Measurements from ENCODE around the gene KANTR. TPM values are rescaled to one million over a fixed set of nuclear protein-coding genes. Genes with fewer than 3 reads are reported as not detected.

Gene KANTR
- total RNA-seq, 1 experiment from 2014 or later = 7.5 TPM

DNA sequence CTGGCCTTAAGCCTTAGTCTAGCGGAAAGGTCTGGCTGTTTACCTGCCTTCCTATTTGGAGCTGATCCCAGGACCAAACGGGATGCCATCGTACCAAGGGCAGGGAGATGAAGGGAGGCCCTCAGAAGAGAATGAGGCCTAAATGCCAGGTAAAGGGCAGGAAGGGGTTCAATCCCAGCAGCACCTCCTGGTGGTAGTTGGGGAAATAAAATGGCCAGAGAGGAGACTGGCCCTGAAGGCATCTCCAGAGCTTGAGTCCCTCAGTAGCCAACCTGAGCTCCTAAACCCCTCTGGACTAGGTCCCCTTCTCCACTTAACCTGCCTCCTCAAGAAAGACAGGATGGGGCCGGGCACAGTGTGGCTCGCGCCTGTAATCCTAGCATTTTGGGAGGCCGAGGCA is 77.4 kb downstream of the KANTR start:
- H3K27me3 ChIP-seq (ENCODE audit: insufficient read depth, low read length) = no peaks in the 10 kb centered on the region
- no peak for ATAC-seq
- no peak for DNase-seq (ENCODE audit: low read depth, low spot score)
- TF ChIP-seq JUND (IDR thresholded peaks at IDR 0.05) (no peak), SRF (IDR thresholded peaks at IDR 0.05; ENCODE audit: low read depth) (no peak), CEBPB (IDR thresholded peaks at IDR 0.05; ENCODE audit: low read depth) (no peak), EZH2phosphoT487 (IDR thresholded peaks at IDR 0.05; ENCODE audit: borderline replicate concordance) (no peak), YY1 (IDR thresholded peaks at IDR 0.05; ENCODE audit: extremely low read depth, insufficient replicate concordance, low read depth, low read length) (no peak), EZH2 (IDR thresholded peaks at IDR 0.05) (no peak), FOSL1 (IDR thresholded peaks at IDR 0.05; ENCODE audit: low read depth) (no peak), TCF7L2 (IDR thresholded peaks at IDR 0.05; ENCODE audit: borderline replicate concordance, extremely low read depth, insufficient read depth, insufficient read length) (no peak), CBX3 (IDR thresholded peaks at IDR 0.05; ENCODE audit: low read depth) (no peak), POLR2AphosphoS5 (IDR thresholded peaks at IDR 0.05; ENCODE audit: low read depth, low read length) (no peak)
- TF ChIP-seq, protein P1, sequence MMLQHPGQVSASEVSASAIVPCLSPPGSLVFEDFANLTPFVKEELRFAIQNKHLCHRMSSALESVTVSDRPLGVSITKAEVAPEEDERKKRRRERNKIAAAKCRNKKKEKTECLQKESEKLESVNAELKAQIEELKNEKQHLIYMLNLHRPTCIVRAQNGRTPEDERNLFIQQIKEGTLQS (IDR thresholded peaks at IDR 0.05) = no peak
- TF ChIP-seq, protein P2, sequence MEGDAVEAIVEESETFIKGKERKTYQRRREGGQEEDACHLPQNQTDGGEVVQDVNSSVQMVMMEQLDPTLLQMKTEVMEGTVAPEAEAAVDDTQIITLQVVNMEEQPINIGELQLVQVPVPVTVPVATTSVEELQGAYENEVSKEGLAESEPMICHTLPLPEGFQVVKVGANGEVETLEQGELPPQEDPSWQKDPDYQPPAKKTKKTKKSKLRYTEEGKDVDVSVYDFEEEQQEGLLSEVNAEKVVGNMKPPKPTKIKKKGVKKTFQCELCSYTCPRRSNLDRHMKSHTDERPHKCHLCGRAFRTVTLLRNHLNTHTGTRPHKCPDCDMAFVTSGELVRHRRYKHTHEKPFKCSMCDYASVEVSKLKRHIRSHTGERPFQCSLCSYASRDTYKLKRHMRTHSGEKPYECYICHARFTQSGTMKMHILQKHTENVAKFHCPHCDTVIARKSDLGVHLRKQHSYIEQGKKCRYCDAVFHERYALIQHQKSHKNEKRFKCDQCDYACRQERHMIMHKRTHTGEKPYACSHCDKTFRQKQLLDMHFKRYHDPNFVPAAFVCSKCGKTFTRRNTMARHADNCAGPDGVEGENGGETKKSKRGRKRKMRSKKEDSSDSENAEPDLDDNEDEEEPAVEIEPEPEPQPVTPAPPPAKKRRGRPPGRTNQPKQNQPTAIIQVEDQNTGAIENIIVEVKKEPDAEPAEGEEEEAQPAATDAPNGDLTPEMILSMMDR (IDR thresholded peaks at IDR 0.05 in 2 of 3, conservative IDR thresholded peaks at IDR 0.05 in 1 of 3; ENCODE audit: borderline replicate concordance in 1 of 3, insufficient read depth in 1 of 3, low read depth in 2 of 3, low read length in 2 of 3) = no peak
- TF ChIP-seq, protein P3, sequence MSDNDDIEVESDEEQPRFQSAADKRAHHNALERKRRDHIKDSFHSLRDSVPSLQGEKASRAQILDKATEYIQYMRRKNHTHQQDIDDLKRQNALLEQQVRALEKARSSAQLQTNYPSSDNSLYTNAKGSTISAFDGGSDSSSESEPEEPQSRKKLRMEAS (IDR thresholded peaks at IDR 0.05) = no peak
- no peak overlapping the region for H3K9ac ChIP-seq (ENCODE audit: low read length)
- POLR2A ChIA-PET = no interaction called here
- H3K9me3 ChIP-seq (ENCODE audit: control insufficient read depth in 1 of 2, insufficient read depth in 1 of 2, low read depth in 1 of 2, low read length in 2 of 2) = no peaks in the 10 kb centered on the region
- H3K4me1 ChIP-seq (ENCODE audit: control insufficient read depth in 1 of 2, insufficient read depth in 2 of 2, low read length in 2 of 2) = no peaks in the 10 kb centered on the region
- BruUV-seq (replicated peaks) = no TSS peak
- H3K4me2 ChIP-seq (ENCODE audit: low read length) = no peak overlapping the region
- H3K36me3 ChIP-seq (ENCODE audit: control insufficient read depth in 1 of 2, insufficient read depth in 2 of 2, low read length in 2 of 2) = no peaks in the 10 kb centered on the region
- H2AFZ ChIP-seq (ENCODE audit: low read depth, low read length, poor library complexity, severe bottlenecking) = no peak overlapping the region
- CTCF ChIA-PET = no interaction called here
- no peaks in the 10 kb centered on the region for H3K79me2 ChIP-seq (ENCODE audit: insufficient read depth, low read length)
- RAD21 ChIA-PET (ENCODE audit: low non-redundant PET in 1 of 2, low total read pairs in 2 of 2, uncharacterized antibody in 2 of 2, unreplicated experiment in 2 of 2) = no interaction called here
- intact Hi-C loops (cut with micrococcal nuclease) = no loop called here
- no peak overlapping the region for H3K4me3 ChIP-seq (replicated peaks in 1 of 2; ENCODE audit: low read depth in 1 of 2, low read length in 2 of 2)
- H3K9me2 ChIP-seq (ENCODE audit: insufficient read depth) = no peaks in the 10 kb centered on the region
- H3K27ac ChIP-seq (ENCODE audit: low read depth, low read length) = no peak overlapping the region
- no peaks in the 10 kb centered on the region for H4K20me1 ChIP-seq (ENCODE audit: insufficient read depth)

Other genes starting within 250 kb of the KANTR start
- not detected for gene XAGE3, start 226.1 kb upstream of the KANTR start, total RNA-seq (2021; ENCODE audit: unreplicated experiment)
- gene FAM156B, start 196.8 kb upstream of the KANTR start, total RNA-seq (2021; ENCODE audit: unreplicated experiment) = 13.5 TPM
- 16.2 TPM for gene FAM156A, start 135.6 kb upstream of the KANTR start, total RNA-seq (2021; ENCODE audit: unreplicated experiment)
- gene GPR173, start 45.4 kb upstream of the KANTR start, total RNA-seq (2021; ENCODE audit: unreplicated experiment) = 3.4 TPM
- gene TSPYL2, start 11.8 kb upstream of the KANTR start, total RNA-seq (2021; ENCODE audit: unreplicated experiment) = 19.2 TPM
- gene KDM5C, start 131.1 kb downstream of the KANTR start, total RNA-seq (2021; ENCODE audit: unreplicated experiment) = 72.9 TPM
- 20.7 TPM for gene IQSEC2, start 187.4 kb downstream of the KANTR start, total RNA-seq (2021; ENCODE audit: unreplicated experiment)